Neuronal stem cell (in vitro differentiated cells): ENCODE data around the gene PKNOX2.
A peak's percentile ranks its signal among the peaks of the same experiment; 100 is the strongest.

Experiments used
- DNase-seq: peaks from one replicate; pipeline ENCODE4 v3.0.0-alpha.2; 2013; ENCODE audit warnings: low spot score
- H2AFZ ChIP-seq: one replicate; pipeline ENCODE4 v1.6.1; 2013; ENCODE audit warnings: mild to moderate bottlenecking, low read length, inconsistent platforms
- H2AK5ac ChIP-seq: 2 replicates; pipeline ENCODE4 v1.6.1; 2013; ENCODE audit warnings: low read depth, mild to moderate bottlenecking, inconsistent platforms, low read length, moderate library complexity, mixed read lengths
- H2BK120ac ChIP-seq: 2 replicates; pipeline ENCODE4 v1.6.1; 2013; ENCODE audit warnings: low read depth, mild to moderate bottlenecking, inconsistent platforms, low read length, moderate library complexity, mixed read lengths
- H2BK12ac ChIP-seq: one replicate; pipeline ENCODE4 v1.6.1; 2013; ENCODE audit warnings: low read length, inconsistent platforms
- H2BK15ac ChIP-seq: 2 replicates; pipeline ENCODE4 v1.6.1; 2013; ENCODE audit warnings: mild to moderate bottlenecking, low read length, inconsistent platforms, mixed read lengths
- H2BK5ac ChIP-seq: one replicate; pipeline ENCODE4 v1.6.1; 2013; ENCODE audit warnings: inconsistent platforms, mild to moderate bottlenecking, low read length, moderate library complexity
- H3K14ac ChIP-seq: one replicate; pipeline ENCODE4 v1.6.1; 2013; ENCODE audit warnings: low read length, inconsistent platforms
- H3K18ac ChIP-seq: 2 replicates; pipeline ENCODE4 v1.6.1; 2013; ENCODE audit warnings: low read length, inconsistent platforms
- H3K23ac ChIP-seq: 2 replicates; pipeline ENCODE4 v1.6.1; 2013; ENCODE audit warnings: low read depth, mild to moderate bottlenecking, mixed read lengths, low read length, inconsistent platforms; ENCODE audit not compliant: poor library complexity
- H3K27ac ChIP-seq: replicated peaks from 3 replicates; pipeline ENCODE4 v1.5.1; 2013; ENCODE audit warnings: low read length, inconsistent platforms
- H3K27me3 ChIP-seq, 3 experiments: 2 replicates each; pipeline ENCODE4 v1.6.1; 2013; ENCODE audit warnings: low read length in 3 of 3, mild to moderate bottlenecking in 2 of 3, inconsistent platforms in 1 of 3, low read depth in 1 of 3, mixed read lengths in 1 of 3, moderate library complexity in 1 of 3; ENCODE audit not compliant: control insufficient read depth in 3 of 3, insufficient read depth in 3 of 3
- H3K36me3 ChIP-seq, 2 donors: replicated peaks in 1 of 2; 2 replicates each; pipeline ENCODE4 v1.6.1; 2013; ENCODE audit warnings: low read length in 2 of 2; ENCODE audit not compliant: control insufficient read depth in 2 of 2, insufficient read depth in 2 of 2
- H3K4ac ChIP-seq: 2 replicates; pipeline ENCODE4 v1.6.1; 2013; ENCODE audit warnings: inconsistent platforms, mild to moderate bottlenecking, low read length, moderate library complexity
- H3K4me1 ChIP-seq, 2 donors: 1 replicate in 1 of 2; 2 replicates in 1 of 2; pipeline ENCODE4 v1.6.1; 2013; ENCODE audit warnings: low read length in 2 of 2, low read depth in 1 of 2; ENCODE audit not compliant: control insufficient read depth in 2 of 2, insufficient read depth in 1 of 2
- H3K4me2 ChIP-seq: one replicate; pipeline ENCODE4 v1.6.1; 2013; ENCODE audit warnings: mild to moderate bottlenecking, low read length, inconsistent platforms; ENCODE audit not compliant: insufficient read depth, poor library complexity, severe bottlenecking
- H3K4me3 ChIP-seq, 2 donors: 2 replicates each; pipeline ENCODE4 v1.5.1; 2013; ENCODE audit warnings: low read length in 2 of 2, mild to moderate bottlenecking in 2 of 2, inconsistent platforms in 1 of 2, moderate library complexity in 1 of 2
- H3K79me1 ChIP-seq: one replicate; pipeline ENCODE4 v1.6.1; 2013; ENCODE audit warnings: low read depth, mild to moderate bottlenecking, inconsistent platforms, low read length, moderate library complexity
- H3K9ac ChIP-seq: one replicate; pipeline ENCODE4 v1.6.1; 2013; ENCODE audit warnings: mild to moderate bottlenecking, low read depth, low read length, inconsistent platforms; ENCODE audit not compliant: poor library complexity
- H3K9me3 ChIP-seq, 2 donors: replicated peaks in 1 of 2; 2 replicates each; pipeline versions ENCODE3 to v1.6.1; 2013; ENCODE audit warnings: low read length in 2 of 2, mild to moderate bottlenecking in 2 of 2, inconsistent platforms in 1 of 2, low read depth in 1 of 2, mixed read lengths in 1 of 2, moderate library complexity in 1 of 2; ENCODE audit not compliant: control insufficient read depth in 2 of 2, insufficient read depth in 1 of 2
- H4K8ac ChIP-seq: one replicate; pipeline ENCODE4 v1.6.1; 2013; ENCODE audit warnings: low read depth, mild to moderate bottlenecking, inconsistent platforms, low read length, moderate library complexity
- H4K91ac ChIP-seq: one replicate; pipeline ENCODE4 v1.6.1; 2013; ENCODE audit warnings: low read length, low read depth, mild to moderate bottlenecking, inconsistent platforms; ENCODE audit not compliant: poor library complexity
- WGBS, 2 donors: extraction: QIAGEN DNeasy Blood & Tissue Kit; methylation state at CpG; one replicate each; pipeline ENCODE4 v1.1.7; 2013; ENCODE audit warnings: missing lambda C conversion rate in 2 of 2, mixed read lengths in 1 of 2; ENCODE audit not compliant: insufficient read length in 2 of 2, insufficient replicate concordance in 1 of 2; ENCODE audit errors: extremely low coverage in 2 of 2; 5-methylcytosine and 5-hydroxymethylcytosine counted together

Gene PKNOX2

GRCh38 chr11:125123947-125124617, 40.5 kb upstream of the PKNOX2 start:
- H2BK5ac ChIP-seq, result no peak overlapping the region
- H2BK12ac ChIP-seq, result no peak overlapping the region
- peak overlapping the region; percentile 71 for H2AFZ ChIP-seq
- WGBS, 2 donors, result no CpG with 5 or more reads among the region's 10 CpGs
- no peak overlapping the region for H3K23ac ChIP-seq
- H3K4me3 ChIP-seq, result no peak overlapping the region
- peaks cover 0 to 2% of the 10 kb centered on the region in 2 donors for H3K9me3 ChIP-seq
- H3K79me1 ChIP-seq, result no peaks in the 10 kb centered on the region
- H3K36me3 ChIP-seq, result no peaks in the 10 kb centered on the region
- H3K4ac ChIP-seq, result no peak overlapping the region
- no peak overlapping the region for H3K18ac ChIP-seq
- H3K4me2 ChIP-seq, result no peak overlapping the region
- no peak overlapping the region for H4K91ac ChIP-seq
- no peak for DNase-seq
- H3K27me3 ChIP-seq, result peaks cover 0 to 2% (median 0%) of the 10 kb centered on the region in 3 experiments
- no peak overlapping the region for H2BK15ac ChIP-seq
- no peak overlapping the region for H3K27ac ChIP-seq
- no peak overlapping the region for H4K8ac ChIP-seq
- no peak overlapping the region for H3K14ac ChIP-seq
- H2AK5ac ChIP-seq, result no peak overlapping the region
- H3K9ac ChIP-seq, result no peak overlapping the region
- H2BK120ac ChIP-seq, result no peak overlapping the region
- H3K4me1 ChIP-seq, result peaks cover 7 to 11% of the 10 kb centered on the region in 2 donors

DNA sequence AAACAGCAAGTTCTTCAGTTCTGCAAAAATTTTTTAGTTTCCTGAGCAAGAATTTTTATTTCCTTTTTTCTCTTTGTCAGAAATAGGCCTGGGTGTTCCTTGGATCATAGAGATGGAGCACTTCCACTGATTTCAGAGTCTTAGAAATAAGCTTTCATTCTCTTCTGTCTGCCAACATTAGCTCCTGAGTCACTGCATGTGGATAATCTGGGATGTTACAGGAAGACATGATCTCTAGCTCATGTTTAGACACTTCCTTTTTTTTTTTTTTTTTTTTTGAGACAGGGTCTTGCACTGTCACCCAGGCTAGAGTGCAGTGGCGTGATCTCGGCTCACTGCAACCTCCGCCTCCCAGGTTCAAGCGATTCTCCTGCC, 39.9 kb upstream of the PKNOX2 start:
- Histone ChIP-seq H3K18ac (no peak overlapping the region), H3K23ac (no peak overlapping the region), H2BK120ac (no peak overlapping the region), H4K91ac (no peak overlapping the region), H3K36me3 (no peaks in the 10 kb centered on the region), H4K8ac (no peak overlapping the region), H3K27me3 (peaks cover 0 to 2% (median 0%) of the 10 kb centered on the region in 3 experiments), H3K4me3 (no peak overlapping the region), H3K4ac (no peak overlapping the region), H2BK15ac (no peak overlapping the region), H3K4me1 (peaks cover 9 to 12% of the 10 kb centered on the region in 2 donors), H2AK5ac (no peak overlapping the region), H3K79me1 (no peaks in the 10 kb centered on the region), H3K4me2 (no peak overlapping the region), H2BK5ac (no peak overlapping the region), H3K14ac (no peak overlapping the region), H3K27ac (no peak overlapping the region), H3K9me3 (peaks cover 0 to 2% of the 10 kb centered on the region in 2 donors), H2BK12ac (no peak overlapping the region), H2AFZ (peak overlapping the region; percentile 71), H3K9ac (no peak overlapping the region)
- no CpG with 5 or more reads among the region's 4 CpGs for WGBS, 2 donors
- no peak for DNase-seq

DNA sequence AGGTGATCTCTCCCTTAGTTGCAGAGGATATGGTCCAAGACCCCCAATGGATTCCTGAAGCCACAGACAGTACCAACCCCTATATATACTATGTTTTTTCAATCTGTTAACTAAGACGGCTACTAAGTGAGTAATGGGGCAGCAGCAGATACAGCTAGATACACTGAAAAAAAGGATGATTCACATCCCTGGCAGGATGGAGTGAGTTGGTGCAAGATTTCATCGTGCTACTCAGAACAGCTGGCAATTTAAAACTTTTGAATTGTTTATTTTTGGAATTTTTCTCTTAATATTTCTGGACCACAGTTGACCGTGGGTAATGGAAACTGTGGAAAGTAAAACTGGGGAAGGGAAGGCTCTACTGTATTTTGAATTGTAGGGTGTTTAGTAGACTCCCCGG, 36.1 kb upstream of the PKNOX2 start:
- no peak overlapping the region for H3K4me2 ChIP-seq
- no peak overlapping the region for H4K91ac ChIP-seq
- no peak overlapping the region for H2BK12ac ChIP-seq
- no peak overlapping the region for H3K18ac ChIP-seq
- no peak overlapping the region for H4K8ac ChIP-seq
- peaks cover 5 to 12% of the 10 kb centered on the region in 2 donors for H3K4me1 ChIP-seq
- no peak overlapping the region for H3K9ac ChIP-seq
- H3K14ac ChIP-seq, result no peak overlapping the region
- no peaks in the 10 kb centered on the region for H3K36me3 ChIP-seq
- H3K27me3 ChIP-seq, result no peaks in the 10 kb centered on the region
- no peak overlapping the region for H2BK120ac ChIP-seq
- DNase-seq, result no peak
- H3K23ac ChIP-seq, result no peak overlapping the region
- no peak overlapping the region for H2BK5ac ChIP-seq
- H2AK5ac ChIP-seq, result no peak overlapping the region
- H3K4ac ChIP-seq, result no peak overlapping the region
- H3K79me1 ChIP-seq, result no peaks in the 10 kb centered on the region
- no peak overlapping the region for H2AFZ ChIP-seq
- WGBS, 2 donors, result no CpG with 5 or more reads among the region's 4 CpGs
- no peak overlapping the region for H3K4me3 ChIP-seq
- H2BK15ac ChIP-seq, result no peak overlapping the region
- H3K9me3 ChIP-seq, result peaks cover 0 to 2% of the 10 kb centered on the region in 2 donors
- H3K27ac ChIP-seq, result no peak overlapping the region

DNA sequence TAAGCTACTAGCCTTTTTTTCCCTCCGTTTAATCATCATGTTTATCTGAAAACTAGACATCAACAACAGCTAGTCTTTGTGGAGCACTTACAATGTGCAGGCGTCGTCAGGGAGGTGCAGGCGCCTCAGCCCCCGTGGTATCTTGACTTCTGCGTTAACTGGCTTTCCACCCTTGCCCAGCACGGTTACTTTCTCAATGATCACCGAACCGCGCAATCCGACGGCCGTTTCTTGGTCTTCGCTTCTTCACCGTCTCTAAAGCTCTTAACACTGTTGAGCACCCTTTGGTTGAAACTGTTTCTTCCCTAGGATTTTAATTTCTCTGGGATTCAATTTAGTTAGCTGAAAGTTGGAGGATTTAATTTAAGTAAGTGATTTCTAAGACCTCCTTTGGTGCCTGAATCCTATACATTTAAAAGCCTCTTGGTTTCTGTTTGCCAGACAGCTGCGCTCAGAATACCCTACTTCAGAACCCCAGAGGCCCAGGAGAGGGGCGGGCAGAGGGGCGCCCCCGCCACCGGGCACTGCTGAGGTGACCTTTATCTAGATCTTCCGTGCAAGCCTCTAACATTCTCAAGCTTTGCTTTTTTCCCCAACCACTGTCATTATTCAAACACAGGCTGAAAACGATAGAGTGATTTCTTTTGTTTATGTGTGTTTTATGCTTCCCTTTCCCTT, 35.1 kb upstream of the PKNOX2 start:
- no peak overlapping the region for H3K14ac ChIP-seq
- H3K18ac ChIP-seq, result peak overlapping the region; percentile 60
- no peak overlapping the region for H3K4me3 ChIP-seq
- H3K79me1 ChIP-seq, result no peaks in the 10 kb centered on the region
- no peak overlapping the region for H3K4ac ChIP-seq
- no peaks in the 10 kb centered on the region for H3K27me3 ChIP-seq
- no peak overlapping the region for H2BK5ac ChIP-seq
- no peak overlapping the region for H2BK12ac ChIP-seq
- H3K9ac ChIP-seq, result no peak overlapping the region
- H4K91ac ChIP-seq, result no peak overlapping the region
- peaks cover 2 to 5% of the 10 kb centered on the region in 2 donors for H3K4me1 ChIP-seq
- H2BK15ac ChIP-seq, result no peak overlapping the region
- H2BK120ac ChIP-seq, result peak overlapping the region; percentile 49
- peak overlapping the region; percentile 41 for H2AFZ ChIP-seq
- H4K8ac ChIP-seq, result no peak overlapping the region
- H3K23ac ChIP-seq, result no peak overlapping the region
- WGBS, 2 donors, result no CpG with 5 or more reads among the region's 22 CpGs
- H3K4me2 ChIP-seq, result no peak overlapping the region
- DNase-seq, result no peak
- no peaks in the 10 kb centered on the region for H3K9me3 ChIP-seq
- no peaks in the 10 kb centered on the region for H3K36me3 ChIP-seq
- no peak overlapping the region for H2AK5ac ChIP-seq
- H3K27ac ChIP-seq, result no peak overlapping the region
